ENCODE results near the gene HSPBP1. TPM values are rescaled to one million over a fixed set of nuclear protein-coding genes. Genes with fewer than 3 reads are reported as not detected.

The HSPBP1 gene
- total and polyA plus RNA-seq, 7 donors, result 19.7 to 62.7 (median 30.5) TPM

- Histone ChIP-seq H3K27me3 (no peaks in the 10 kb centered on the region), H3K36me3 (peaks cover 9 to 16% (median 13%) of the 10 kb centered on the region in 4 donors), H3K4me3 (no peak overlapping the region), H3K9me3 (no peaks in the 10 kb centered on the region), H3K4me1 (peaks cover 0 to 65% (median 27%) of the 10 kb centered on the region in 4 donors), H3K27ac (no peak overlapping the region)
- TF ChIP-seq EP300 (IDR thresholded peaks at IDR 0.05) (no peak), POLR2AphosphoS5 (IDR thresholded peaks at IDR 0.05) (no peak), POLR2A (IDR thresholded peaks at IDR 0.05) (no peak), CTCF (IDR thresholded peaks at IDR 0.05) (no peak)
- WGBS, 2 donors, result 92 to 95% methylated on average over 18 of the region's 18 CpGs
- intact Hi-C loops (cut with DNase I), result no loop called here
- DNase-seq, result no peak
Measured at GRCh38 chr19:55250262-55251036, 29.5 kb downstream of the HSPBP1 start.

GRCh38 chr19:55249841-55250240, 30.1 kb downstream of the HSPBP1 start:
- peaks cover 0 to 59% (median 21%) of the 10 kb centered on the region in 4 donors for H3K4me1 ChIP-seq
- 95 to 96% methylated on average over 11 of the region's 11 CpGs for WGBS, 2 donors
- DNase-seq, result no peak
- intact Hi-C loops (cut with DNase I), result no loop called here
- no peaks in the 10 kb centered on the region for H3K9me3 ChIP-seq
- H3K27me3 ChIP-seq, result no peaks in the 10 kb centered on the region
- H3K36me3 ChIP-seq, result peaks cover 14 to 22% (median 18%) of the 10 kb centered on the region in 4 donors
- no peak overlapping the region for H3K27ac ChIP-seq
- no peak overlapping the region for H3K4me3 ChIP-seq
- TF ChIP-seq CTCF (IDR thresholded peaks at IDR 0.05), result no peak
- TF ChIP-seq POLR2A (IDR thresholded peaks at IDR 0.05), result no peak
- TF ChIP-seq POLR2AphosphoS5 (IDR thresholded peaks at IDR 0.05), result no peak
- no peak for TF ChIP-seq EP300 (IDR thresholded peaks at IDR 0.05)

- intact Hi-C loops (cut with DNase I), result no loop called here
- Histone ChIP-seq H3K4me3 (no peak overlapping the region), H3K4me1 (peaks cover 0 to 47% (median 12%) of the 10 kb centered on the region in 4 donors), H3K27me3 (no peaks in the 10 kb centered on the region), H3K36me3 (peaks cover 26 to 33% (median 29%) of the 10 kb centered on the region in 4 donors), H3K27ac (no peak overlapping the region), H3K9me3 (no peaks in the 10 kb centered on the region)
- DNase-seq, result no peak
- no peak for TF ChIP-seq EP300 (IDR thresholded peaks at IDR 0.05)
- TF ChIP-seq POLR2AphosphoS5 (IDR thresholded peaks at IDR 0.05), result no peak
- no peak for TF ChIP-seq CTCF (IDR thresholded peaks at IDR 0.05)
- TF ChIP-seq POLR2A (IDR thresholded peaks at IDR 0.05), result no peak
- WGBS, 2 donors, result 78 to 85% methylated on average over 9 of the region's 9 CpGs
Measured at GRCh38 chr19:55248704-55249103, 31.2 kb downstream of the HSPBP1 start.

- Histone ChIP-seq H3K9me3 (no peaks in the 10 kb centered on the region), H3K4me1 (peaks cover 0 to 43% (median 12%) of the 10 kb centered on the region in 4 donors), H3K36me3 (peaks cover 31 to 38% (median 33%) of the 10 kb centered on the region in 4 donors), H3K4me3 (no peak overlapping the region), H3K27ac (no peak overlapping the region), H3K27me3 (no peaks in the 10 kb centered on the region)
- intact Hi-C loops (cut with DNase I), result no loop called here
- DNase-seq, result no peak
- 65 to 75% methylated on average over 10 of the region's 10 CpGs for WGBS, 2 donors
- TF ChIP-seq EP300 (IDR thresholded peaks at IDR 0.05) (no peak), CTCF (IDR thresholded peaks at IDR 0.05) (no peak), POLR2A (IDR thresholded peaks at IDR 0.05) (no peak), POLR2AphosphoS5 (IDR thresholded peaks at IDR 0.05) (no peak)
Measured at GRCh38 chr19:55248166-55248675, 31.7 kb downstream of the HSPBP1 start.
